ENCODE results near the gene CLEC14A.

The CLEC14A gene

DNA sequence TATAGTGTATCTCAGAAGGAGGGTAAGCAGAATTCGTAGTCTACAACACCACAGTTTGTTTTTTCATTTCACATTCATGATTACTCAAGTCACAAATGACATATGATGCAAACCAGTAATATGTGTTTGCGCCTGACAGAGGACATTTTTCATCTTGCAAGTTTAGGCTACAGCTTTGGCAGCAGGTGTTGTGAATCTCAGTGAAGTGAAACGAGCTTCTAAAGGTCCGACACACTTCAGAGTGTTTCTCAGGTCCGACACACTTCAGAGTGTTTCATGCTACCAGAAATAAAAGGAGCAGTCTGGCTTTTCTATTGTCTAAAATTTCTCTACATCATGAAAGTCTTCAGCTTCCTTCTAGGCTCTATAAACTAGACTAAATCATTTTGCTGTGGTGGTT, 22.7 kb downstream of the CLEC14A start:
- in situ Hi-C loops (cut with MboI; ENCODE audit: low pct_unique_long_range_greater_than_20kb, low sequenced_read_pairs, unreplicated experiment) = no loop called here
- TF ChIP-seq, protein P1, sequence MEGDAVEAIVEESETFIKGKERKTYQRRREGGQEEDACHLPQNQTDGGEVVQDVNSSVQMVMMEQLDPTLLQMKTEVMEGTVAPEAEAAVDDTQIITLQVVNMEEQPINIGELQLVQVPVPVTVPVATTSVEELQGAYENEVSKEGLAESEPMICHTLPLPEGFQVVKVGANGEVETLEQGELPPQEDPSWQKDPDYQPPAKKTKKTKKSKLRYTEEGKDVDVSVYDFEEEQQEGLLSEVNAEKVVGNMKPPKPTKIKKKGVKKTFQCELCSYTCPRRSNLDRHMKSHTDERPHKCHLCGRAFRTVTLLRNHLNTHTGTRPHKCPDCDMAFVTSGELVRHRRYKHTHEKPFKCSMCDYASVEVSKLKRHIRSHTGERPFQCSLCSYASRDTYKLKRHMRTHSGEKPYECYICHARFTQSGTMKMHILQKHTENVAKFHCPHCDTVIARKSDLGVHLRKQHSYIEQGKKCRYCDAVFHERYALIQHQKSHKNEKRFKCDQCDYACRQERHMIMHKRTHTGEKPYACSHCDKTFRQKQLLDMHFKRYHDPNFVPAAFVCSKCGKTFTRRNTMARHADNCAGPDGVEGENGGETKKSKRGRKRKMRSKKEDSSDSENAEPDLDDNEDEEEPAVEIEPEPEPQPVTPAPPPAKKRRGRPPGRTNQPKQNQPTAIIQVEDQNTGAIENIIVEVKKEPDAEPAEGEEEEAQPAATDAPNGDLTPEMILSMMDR (IDR thresholded peaks at IDR 0.05; ENCODE audit: extremely low read depth, insufficient read depth, missing control alignments) = no peak
- no peak for DNase-seq (ENCODE audit: low spot score)

DNA sequence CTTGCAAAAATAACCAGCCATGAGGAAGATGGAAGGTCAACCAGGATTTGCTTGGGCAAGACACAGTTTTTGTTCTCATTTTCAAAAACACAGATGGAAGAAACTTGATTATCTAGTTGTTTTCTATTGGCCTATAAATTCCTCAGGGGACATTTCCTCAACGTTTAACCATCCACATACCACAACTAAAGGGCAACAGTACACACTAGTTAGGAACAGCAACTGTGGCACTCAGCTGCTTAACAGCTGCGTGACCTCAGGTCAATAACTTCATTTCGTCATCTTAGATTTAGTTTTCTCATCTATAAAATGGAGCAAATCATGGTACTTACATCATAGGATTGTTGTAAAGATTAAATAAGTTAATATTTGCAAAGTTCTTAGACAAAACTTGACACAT, 29.5 kb downstream of the CLEC14A start:
- TF ChIP-seq, protein P1 (IDR thresholded peaks at IDR 0.05; ENCODE audit: extremely low read depth, insufficient read depth, missing control alignments) = no peak
- no peak for DNase-seq (ENCODE audit: low spot score)
- in situ Hi-C loops (cut with MboI; ENCODE audit: low pct_unique_long_range_greater_than_20kb, low sequenced_read_pairs, unreplicated experiment) = no loop called here

GRCh38 chr14:38225946-38226345, 29.9 kb downstream of the CLEC14A start:
- in situ Hi-C loops (cut with MboI; ENCODE audit: low pct_unique_long_range_greater_than_20kb, low sequenced_read_pairs, unreplicated experiment) = no loop called here
- DNase-seq (ENCODE audit: low spot score) = no peak
- TF ChIP-seq, protein P1 (IDR thresholded peaks at IDR 0.05; ENCODE audit: extremely low read depth, insufficient read depth, missing control alignments) = no peak

DNA sequence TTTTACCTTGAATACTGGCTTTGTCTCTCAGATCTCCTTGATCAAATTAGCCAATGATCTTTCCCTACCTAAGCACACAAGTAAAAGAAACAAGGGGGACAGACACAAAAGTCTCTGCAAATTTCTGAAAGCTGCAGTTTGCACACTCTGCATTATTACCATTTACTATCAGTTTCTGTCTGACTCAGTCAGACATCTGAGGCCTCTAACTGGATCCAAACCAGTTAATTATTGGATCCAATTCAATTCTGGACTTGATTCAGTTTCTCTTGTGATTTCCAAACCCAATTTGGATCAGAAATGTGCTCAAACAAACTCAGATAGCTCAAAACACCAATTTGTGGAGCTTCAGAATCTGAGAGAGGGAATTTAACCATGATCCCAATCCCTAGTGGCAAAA, 31.6 kb downstream of the CLEC14A start:
- in situ Hi-C loops (cut with MboI; ENCODE audit: low pct_unique_long_range_greater_than_20kb, low sequenced_read_pairs, unreplicated experiment) = no loop called here
- no peak for DNase-seq (ENCODE audit: low spot score)
- TF ChIP-seq, protein P1 (IDR thresholded peaks at IDR 0.05; ENCODE audit: extremely low read depth, insufficient read depth, missing control alignments) = no peak

DNA sequence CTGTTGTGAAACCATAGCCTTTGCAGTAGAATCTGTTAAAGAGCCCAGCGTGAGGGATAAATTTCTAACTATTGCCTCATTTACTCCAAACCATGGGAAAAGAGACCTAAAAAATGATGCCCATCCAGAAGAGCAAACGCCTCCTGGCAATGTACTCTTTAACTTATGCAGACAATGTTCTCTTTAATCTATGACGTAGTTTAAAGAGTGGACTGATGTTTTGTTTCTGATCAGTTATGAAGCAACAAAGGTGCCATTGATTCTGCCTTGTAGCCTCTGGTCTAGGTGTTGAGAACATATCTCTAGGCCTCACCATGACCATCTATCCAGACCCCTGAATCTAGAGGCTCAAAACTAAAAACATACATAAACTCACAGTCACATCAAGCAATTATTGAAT, 34.8 kb downstream of the CLEC14A start:
- TF ChIP-seq, protein P1 (IDR thresholded peaks at IDR 0.05; ENCODE audit: extremely low read depth, insufficient read depth, missing control alignments) = no peak
- in situ Hi-C loops (cut with MboI; ENCODE audit: low pct_unique_long_range_greater_than_20kb, low sequenced_read_pairs, unreplicated experiment) = no loop called here
- DNase-seq (ENCODE audit: low spot score) = no peak

DNA sequence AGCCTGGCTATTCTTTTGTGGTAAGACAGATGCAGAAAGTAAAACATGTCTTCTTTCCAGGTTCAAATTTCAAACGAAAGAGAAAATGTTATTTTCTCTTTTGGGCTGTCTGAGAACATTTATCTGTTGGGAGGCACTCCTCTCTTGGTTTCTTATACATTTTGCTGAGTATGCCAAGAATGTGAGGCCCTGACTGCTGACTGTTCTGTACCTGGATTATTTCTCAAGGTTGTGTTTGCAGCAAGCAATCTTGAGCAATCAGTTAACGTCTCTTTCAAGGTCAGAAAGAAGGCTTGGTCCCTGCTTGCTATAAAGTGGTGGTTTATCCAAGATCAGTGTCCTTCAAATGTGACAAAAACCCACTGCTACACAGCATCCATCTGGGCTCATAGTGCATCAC, 38.3 kb downstream of the CLEC14A start:
- no peak for DNase-seq (ENCODE audit: low spot score)
- in situ Hi-C loops (cut with MboI; ENCODE audit: low pct_unique_long_range_greater_than_20kb, low sequenced_read_pairs, unreplicated experiment) = no loop called here
- TF ChIP-seq, protein P1 (IDR thresholded peaks at IDR 0.05; ENCODE audit: extremely low read depth, insufficient read depth, missing control alignments) = no peak

DNA sequence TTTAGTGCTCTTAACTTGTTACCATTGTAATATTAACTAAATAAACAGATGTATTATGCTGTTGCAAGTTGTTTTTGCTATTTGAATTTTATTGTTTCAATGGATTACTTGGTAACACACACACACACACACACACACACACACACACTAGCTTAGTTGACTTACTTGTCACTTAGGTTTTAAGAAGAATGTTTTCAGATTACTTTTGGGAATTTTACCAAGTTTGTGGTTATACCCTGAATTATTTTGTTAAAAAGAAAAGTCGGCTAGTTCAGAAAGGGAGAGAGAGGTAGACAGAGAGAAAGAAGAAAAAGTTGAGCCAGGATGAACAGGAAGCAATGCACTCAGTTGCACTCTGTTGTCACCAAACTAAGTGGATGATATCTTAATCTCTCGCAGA, 42.9 kb downstream of the CLEC14A start:
- no peak for DNase-seq (ENCODE audit: low spot score)
- in situ Hi-C loops (cut with MboI; ENCODE audit: low pct_unique_long_range_greater_than_20kb, low sequenced_read_pairs, unreplicated experiment) = no loop called here
- TF ChIP-seq, protein P1 (IDR thresholded peaks at IDR 0.05; ENCODE audit: extremely low read depth, insufficient read depth, missing control alignments) = no peak
